Breast epithelium (tissue), 4 donors: ENCODE results near the gene TEX30. TPM values are rescaled to one million over a fixed set of nuclear protein-coding genes. Genes with fewer than 3 reads are reported as not detected.

Experiments
- DNase-seq, 2 donors: peaks; one replicate each; pipeline ENCODE4 v3.0.0-alpha.2; 2019; ENCODE audit warnings: low spot score in 2 of 2
- H3K27ac ChIP-seq, 2 donors: fragments of 200-600 bp; sonication (generic) in 1 of 2; one replicate each; pipeline ENCODE4 v1.5.1; 2016 to 2019; ENCODE audit warnings: mild to moderate bottlenecking in 1 of 2
- H3K27me3 ChIP-seq, 2 donors: fragments of 200-600 bp; sonication (generic) in 1 of 2; one replicate each; pipeline versions ENCODE4 v1.5.1 to v1.6.0; 2017 to 2019; ENCODE audit warnings: control low read depth in 1 of 2, mild to moderate bottlenecking in 1 of 2
- H3K36me3 ChIP-seq: fragments of 200-600 bp; one replicate; pipeline ENCODE4 v1.5.1; 2019
- H3K4me1 ChIP-seq, 2 donors: fragments of 200-600 bp; sonication (generic); one replicate each; pipeline ENCODE4 v1.5.1; 2016 to 2019; ENCODE audit warnings: control low read depth in 1 of 2
- H3K4me3 ChIP-seq, 3 donors: fragments of 200-600 bp; sonication (generic); 1 replicate in 2 of 3; 2 replicates in 1 of 3; pipeline ENCODE4 v1.5.1; 2016 to 2019; ENCODE audit warnings: mild to moderate bottlenecking in 3 of 3, moderate library complexity in 2 of 3
- H3K9me3 ChIP-seq, 2 donors: fragments of 200-600 bp; sonication (generic) in 1 of 2; one replicate each; pipeline ENCODE4 v1.5.1; 2016 to 2019; ENCODE audit warnings: control low read depth in 1 of 2
- POLR2A ChIP-seq: fragments of 450-650 bp; IDR thresholded peaks from one replicate; pipeline ENCODE4 v1.6.1; 2016; ENCODE audit warnings: antibody characterized with exemption, mild to moderate bottlenecking, moderate library complexity
- POLR2AphosphoS5 ChIP-seq, 3 donors: sonication (generic); formaldehyde crosslinking; IDR thresholded peaks; one replicate each; pipeline ENCODE4 v1.6.1; 2017; ENCODE audit warnings: antibody characterized with exemption in 3 of 3
- intact Hi-C: fragments of 100-400 bp; cut with DNase I; formaldehyde crosslinking; loops from one replicate; pipeline ENCODE4 v1.15.1; 2023; ENCODE audit warnings: low total_unique reads
- total RNA-seq, 3 donors: library from RNA; depleted of rRNA; stranded (reverse); fragments of >200 nt; gene quantifications; one replicate each; pipeline ENCODE4 v1.1.0, GENCODE V29; 2016
- TF ChIP-seq, protein P1 (sequence below), 3 donors: fragments of 450-650 bp; IDR thresholded peaks; one replicate each; pipeline ENCODE4 v1.5.1; 2016 to 2017; ENCODE audit warnings: antibody characterized with exemption in 3 of 3, mild to moderate bottlenecking in 3 of 3, moderate library complexity in 3 of 3

Gene TEX30
- total RNA-seq, 3 donors from 2014 or later: 8.3 to 11.8 (median 9.3) TPM

DNA sequence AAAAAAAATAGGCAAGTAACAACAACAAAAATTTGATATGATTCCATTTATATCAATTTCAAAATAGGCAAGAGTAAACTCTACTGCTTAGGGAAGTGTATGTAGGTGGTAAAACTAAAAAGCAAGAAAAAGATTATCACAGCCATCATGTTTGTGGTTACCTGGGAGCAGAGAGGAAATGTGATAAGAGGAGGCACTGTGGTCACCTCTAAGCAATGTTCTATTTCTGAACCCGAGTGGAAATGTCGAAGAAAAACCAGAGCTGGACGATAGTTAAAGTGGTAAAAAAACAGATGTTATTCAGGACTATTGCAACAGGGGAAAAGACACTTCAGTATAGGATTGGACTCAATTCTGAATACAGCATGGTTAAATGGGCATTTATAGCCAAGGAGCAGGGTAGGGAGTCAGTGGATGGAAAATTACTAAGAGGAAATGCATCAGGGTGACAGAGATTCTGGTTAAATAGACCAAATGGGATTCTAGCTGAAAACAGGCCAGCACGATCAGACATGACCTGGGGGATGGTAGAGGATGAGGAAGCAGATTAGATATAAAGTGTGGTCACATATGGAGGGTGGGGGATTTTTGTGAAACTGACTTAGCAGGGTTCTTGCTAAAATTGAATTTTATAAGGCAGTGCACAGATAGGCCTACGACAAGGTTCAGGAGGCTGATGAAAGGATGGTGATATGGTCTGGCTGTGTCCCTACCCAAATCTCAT, 6.0 kb upstream of the TEX30 start:
- H3K9me3 ChIP-seq: no peaks in the 10 kb centered on the region
- H3K27ac ChIP-seq: no peak overlapping the region
- no peak overlapping the region for H3K4me3 ChIP-seq
- no peaks in the 10 kb centered on the region for H3K4me1 ChIP-seq
- TF ChIP-seq POLR2A (no peak), POLR2AphosphoS5 (IDR thresholded peaks at IDR 0.05) (no peak)
- TF ChIP-seq, protein P1, sequence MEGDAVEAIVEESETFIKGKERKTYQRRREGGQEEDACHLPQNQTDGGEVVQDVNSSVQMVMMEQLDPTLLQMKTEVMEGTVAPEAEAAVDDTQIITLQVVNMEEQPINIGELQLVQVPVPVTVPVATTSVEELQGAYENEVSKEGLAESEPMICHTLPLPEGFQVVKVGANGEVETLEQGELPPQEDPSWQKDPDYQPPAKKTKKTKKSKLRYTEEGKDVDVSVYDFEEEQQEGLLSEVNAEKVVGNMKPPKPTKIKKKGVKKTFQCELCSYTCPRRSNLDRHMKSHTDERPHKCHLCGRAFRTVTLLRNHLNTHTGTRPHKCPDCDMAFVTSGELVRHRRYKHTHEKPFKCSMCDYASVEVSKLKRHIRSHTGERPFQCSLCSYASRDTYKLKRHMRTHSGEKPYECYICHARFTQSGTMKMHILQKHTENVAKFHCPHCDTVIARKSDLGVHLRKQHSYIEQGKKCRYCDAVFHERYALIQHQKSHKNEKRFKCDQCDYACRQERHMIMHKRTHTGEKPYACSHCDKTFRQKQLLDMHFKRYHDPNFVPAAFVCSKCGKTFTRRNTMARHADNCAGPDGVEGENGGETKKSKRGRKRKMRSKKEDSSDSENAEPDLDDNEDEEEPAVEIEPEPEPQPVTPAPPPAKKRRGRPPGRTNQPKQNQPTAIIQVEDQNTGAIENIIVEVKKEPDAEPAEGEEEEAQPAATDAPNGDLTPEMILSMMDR (IDR thresholded peaks at IDR 0.05): no peak
- no peaks in the 10 kb centered on the region for H3K27me3 ChIP-seq
- DNase-seq: no peak
- intact Hi-C loops: no loop called here
- H3K36me3 ChIP-seq: no peaks in the 10 kb centered on the region

DNA sequence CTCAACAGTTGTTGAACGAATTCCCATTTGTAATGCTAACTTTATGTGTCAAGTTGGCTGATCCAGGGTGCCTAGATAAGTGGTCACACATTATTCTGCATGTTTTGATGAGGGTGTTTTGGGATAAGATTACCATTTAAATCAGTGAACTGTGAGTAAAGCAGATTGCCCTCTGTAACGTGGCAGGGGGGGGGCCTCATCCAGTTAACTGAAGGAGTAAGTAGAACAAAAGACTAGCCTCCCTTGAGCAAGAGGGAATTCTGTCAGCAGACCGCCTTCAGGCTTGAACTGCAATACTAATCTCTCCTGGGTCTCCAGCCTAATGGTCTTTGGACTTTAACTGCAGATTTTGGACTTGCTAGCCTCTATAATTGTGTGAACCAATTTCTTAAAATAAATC, 4.2 kb upstream of the TEX30 start:
- Histone ChIP-seq H3K4me3 (no peak overlapping the region), H3K9me3 (no peaks in the 10 kb centered on the region), H3K27me3 (no peaks in the 10 kb centered on the region), H3K27ac (no peak overlapping the region), H3K4me1 (no peaks in the 10 kb centered on the region), H3K36me3 (no peaks in the 10 kb centered on the region)
- TF ChIP-seq POLR2AphosphoS5 (IDR thresholded peaks at IDR 0.05): no peak
- no peak for TF ChIP-seq POLR2A
- TF ChIP-seq, protein P1 (IDR thresholded peaks at IDR 0.05): no peak
- DNase-seq: no peak
- intact Hi-C loops: no loop called here

GRCh38 chr13:102776271-102776670, 2.7 kb upstream of the TEX30 start:
- no peak for DNase-seq

GRCh38 chr13:102774591-102775520, 1.3 kb upstream of the TEX30 start:
- H3K9me3 ChIP-seq: no peaks in the 10 kb centered on the region

More at GRCh38 chr13:102776271-102776670, 2.7 kb upstream of the TEX30 start:
- intact Hi-C loops: no loop called here
- TF ChIP-seq POLR2A: no peak
- no peak for TF ChIP-seq POLR2AphosphoS5 (IDR thresholded peaks at IDR 0.05)
- TF ChIP-seq, protein P1 (IDR thresholded peaks at IDR 0.05): no peak
- no peak overlapping the region for H3K27ac ChIP-seq
- no peaks in the 10 kb centered on the region for H3K36me3 ChIP-seq
- no peaks in the 10 kb centered on the region for H3K4me1 ChIP-seq
- H3K4me3 ChIP-seq: no peak overlapping the region
- H3K9me3 ChIP-seq: no peaks in the 10 kb centered on the region
- H3K27me3 ChIP-seq: no peaks in the 10 kb centered on the region

More at GRCh38 chr13:102774591-102775520, 1.3 kb upstream of the TEX30 start:
- H3K4me1 ChIP-seq: no peaks in the 10 kb centered on the region
- H3K27me3 ChIP-seq: no peaks in the 10 kb centered on the region
- no peak for TF ChIP-seq POLR2A
- TF ChIP-seq, protein P1 (IDR thresholded peaks at IDR 0.05): no peak
- intact Hi-C loops: no loop called here
- H3K36me3 ChIP-seq: no peaks in the 10 kb centered on the region
- no peak overlapping the region for H3K27ac ChIP-seq
- H3K4me3 ChIP-seq: peak overlapping the region in 1 of 3 donors; percentile 76
- DNase-seq: no peak
